GM21717 (cell line): ENCODE data around the gene PDE10A.

Experiments used
- ATAC-seq: cut with Tn5 transposase; IDR thresholded peaks from one replicate; pipeline ENCODE4 v1.9.1; 2021; ENCODE audit warnings: mild to moderate bottlenecking, moderate library complexity; ENCODE audit not compliant: unreplicated experiment

PDE10A gene

GRCh38 chr6:165662749-165663376, at the start of gene PDE10A:
Gene PDE10A, minus strand, starts transcription at chr6:165663241. Its CDS starts 430 bp downstream, at chr6:165662811.
- ATAC-seq = no peak

DNA sequence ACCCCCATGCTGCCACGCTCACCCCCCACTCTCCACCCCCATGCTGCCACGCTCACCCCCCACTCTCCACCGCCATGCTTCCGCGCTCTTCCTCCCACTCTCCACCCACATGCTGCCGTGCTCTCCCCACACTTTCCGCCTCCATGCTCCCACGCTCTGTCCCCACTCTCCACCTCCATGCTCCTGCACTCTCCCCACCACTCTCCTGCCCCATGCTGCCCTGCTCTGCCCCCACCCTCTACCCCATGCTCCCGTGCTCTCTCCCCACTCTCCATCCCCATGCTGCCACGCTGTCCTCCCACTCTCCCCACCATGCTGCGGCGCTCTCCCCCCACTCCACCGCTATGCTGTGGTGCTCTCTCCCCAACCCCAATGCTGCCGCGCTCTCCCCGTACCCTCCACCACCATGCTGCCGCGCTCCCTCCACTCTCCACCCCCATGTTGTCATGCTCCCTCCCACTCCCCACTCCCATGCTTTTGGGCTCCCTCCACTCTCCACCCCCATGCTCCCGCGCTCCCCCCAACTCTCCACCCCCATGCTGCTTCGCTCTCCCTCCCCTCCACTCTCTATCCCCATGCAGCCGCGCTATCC, 46.0 kb upstream of the PDE10A start:
- no peak for ATAC-seq

DNA sequence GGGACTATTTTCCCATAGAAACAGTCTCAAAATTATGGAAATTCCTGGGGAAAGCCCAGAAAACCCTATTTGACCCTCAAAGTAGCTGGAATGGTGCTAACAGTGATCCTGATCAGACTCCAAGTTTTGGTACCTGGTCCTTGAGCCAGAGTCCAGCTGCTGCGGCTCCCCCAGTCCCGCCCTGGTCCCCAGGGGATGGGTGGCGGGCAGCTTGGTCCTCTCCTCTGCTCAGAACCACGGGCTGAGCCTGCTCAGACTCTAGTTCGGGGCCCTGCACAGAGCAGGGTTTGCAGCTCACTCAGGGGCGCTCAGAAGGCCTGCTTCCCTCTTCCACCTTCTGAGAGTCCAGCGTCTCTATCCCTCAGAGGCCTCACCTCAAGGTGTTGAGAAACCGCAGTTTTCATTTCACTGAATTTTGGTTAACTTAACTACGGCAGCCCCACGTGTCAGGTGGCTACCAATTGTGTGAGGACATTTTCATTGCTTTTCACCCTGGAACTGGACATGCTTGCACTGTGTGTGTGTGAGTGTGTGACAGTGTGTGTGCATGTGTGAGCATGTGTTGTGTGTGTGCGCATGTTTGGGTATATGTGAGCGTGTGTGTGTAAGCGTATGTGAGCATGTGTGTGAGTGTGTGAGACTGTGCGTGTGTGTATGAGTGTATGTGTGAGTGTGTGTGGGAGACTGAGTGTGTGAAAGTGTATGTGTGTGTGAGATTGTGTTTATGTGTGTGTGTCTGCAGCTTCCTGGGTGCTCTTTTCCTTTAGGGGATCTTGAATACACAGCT, 44.2 kb upstream of the PDE10A start:
- no peak for ATAC-seq

GRCh38 chr6:165705941-165706340, 42.9 kb upstream of the PDE10A start:
- no peak for ATAC-seq

DNA sequence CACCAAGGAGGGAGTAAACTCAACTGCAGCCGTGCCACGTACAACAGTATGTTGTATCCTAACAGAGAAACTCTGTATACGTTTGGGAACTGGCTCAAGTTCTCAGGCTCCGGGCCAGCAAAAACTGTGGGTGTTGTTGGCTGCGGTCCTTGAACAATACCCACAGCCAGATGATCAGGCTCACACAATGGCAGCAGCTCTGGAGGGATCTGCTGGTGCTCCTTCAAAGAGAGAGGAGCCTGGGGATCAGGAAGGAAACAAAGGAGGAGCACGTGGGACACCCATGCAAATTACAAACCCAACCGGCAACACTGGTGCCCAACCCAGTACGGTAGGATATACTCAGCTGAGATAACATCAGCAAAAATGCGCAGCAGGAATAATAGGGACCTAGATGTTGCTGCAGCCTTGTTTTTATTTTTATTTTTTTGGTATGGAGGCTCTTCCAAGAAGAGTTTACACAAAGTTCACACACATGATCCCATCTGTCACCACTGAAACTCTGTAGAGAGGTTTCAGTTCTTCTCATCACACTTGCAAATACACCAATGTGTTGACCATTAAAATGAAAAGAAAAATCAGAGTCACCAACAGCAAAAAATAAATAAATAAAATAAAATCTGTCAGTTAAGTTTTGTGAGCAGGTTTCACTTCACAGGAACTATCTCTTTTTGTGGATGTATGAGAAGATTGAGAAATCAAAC, 41.2 kb upstream of the PDE10A start:
- ATAC-seq = no peak

- no peak for ATAC-seq
Measured at GRCh38 chr6:165702669-165703068, 39.6 kb upstream of the PDE10A start.

DNA sequence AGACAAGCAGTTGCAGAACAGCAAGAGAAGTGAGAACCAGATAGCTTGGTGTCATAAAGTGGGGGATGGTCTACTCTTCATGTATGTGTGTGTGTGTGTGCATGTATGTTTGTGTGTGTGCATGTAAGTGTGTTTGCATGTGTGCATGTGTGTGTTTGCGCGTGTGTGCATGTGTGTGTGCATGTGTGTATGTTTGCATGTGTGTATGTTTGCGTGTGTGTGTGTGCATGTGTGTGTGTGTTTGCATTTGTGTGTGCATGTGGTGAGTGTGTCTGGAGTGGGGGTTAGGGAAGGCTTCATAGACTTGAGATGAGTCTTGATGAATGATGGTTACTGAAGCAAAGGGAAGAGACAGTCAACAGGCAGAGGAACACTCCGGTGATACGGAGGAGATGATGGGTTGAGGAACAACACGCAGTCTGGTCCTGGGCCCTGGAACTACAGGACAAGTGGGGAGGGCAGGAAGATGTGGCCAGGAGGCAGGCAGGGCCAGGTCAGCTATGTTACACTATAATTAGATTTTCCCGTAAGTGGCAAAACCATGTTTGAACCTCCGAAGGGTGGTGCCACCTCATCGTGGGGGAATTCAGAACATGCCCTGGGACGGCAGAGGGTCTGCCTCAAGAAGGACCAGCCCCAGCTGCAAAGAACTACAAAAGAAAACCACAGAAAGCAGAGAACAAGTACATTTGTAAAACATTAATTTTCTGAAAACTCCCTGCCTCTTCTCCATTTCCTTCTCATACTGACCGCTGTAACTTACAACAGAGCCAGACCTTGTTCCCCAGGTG, 38.7 kb upstream of the PDE10A start:
- ATAC-seq = no peak

DNA sequence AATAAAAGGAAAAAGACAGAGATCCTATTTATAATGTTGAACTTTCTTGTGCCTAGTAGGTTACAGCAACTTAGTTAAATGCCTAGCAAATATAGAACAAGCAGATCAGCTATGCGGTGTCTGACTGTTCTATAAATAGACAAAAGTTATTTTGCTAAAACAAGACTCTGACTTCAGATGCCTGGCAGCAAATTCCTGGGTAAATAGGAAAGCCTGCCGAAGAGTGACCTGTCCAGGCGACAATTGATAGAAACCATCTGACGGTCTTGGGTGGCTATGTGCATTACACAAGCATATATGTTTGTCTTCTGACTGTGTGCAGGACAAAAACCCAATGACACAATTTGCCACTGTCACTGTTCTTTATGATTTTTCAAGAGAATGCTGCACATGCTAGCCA, 38.0 kb upstream of the PDE10A start:
- no peak for ATAC-seq

DNA sequence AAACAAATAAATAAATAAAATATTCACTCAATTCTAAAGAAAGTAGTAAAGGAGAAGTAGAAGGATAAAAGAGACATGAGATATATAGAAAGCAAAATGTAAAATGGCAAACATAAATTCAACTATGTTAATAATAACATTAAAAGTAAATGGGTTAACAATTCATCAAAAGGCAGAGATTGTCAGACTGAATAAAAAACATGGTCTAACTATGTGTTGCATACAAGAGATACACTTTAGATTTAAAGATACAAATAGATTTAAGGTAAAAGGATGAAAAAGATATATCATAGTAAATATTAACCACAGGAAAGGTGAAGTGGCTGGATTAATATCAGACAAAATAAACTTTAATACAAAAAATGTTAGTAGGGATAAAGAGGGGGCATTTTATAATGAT, 35.8 kb upstream of the PDE10A start:
- no peak for ATAC-seq

DNA sequence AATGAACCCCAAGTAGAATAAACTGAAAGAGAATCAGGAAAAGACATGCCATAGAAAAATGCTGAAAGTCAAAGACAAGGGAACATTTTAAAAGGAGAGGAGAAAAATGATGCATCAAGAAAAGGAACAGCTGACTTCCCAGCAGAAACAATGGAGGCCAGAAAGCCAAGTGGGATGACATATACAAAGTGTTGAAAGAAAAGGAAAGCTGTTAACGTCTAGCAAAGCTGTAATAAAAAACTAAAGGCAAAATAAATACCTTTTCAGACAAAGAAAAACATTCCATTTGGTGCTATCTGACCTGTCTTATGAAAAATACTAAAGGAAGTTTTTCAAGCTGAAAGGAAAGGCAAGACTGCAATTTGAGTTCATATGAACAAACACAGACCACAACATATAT, 34.1 kb upstream of the PDE10A start:
- ATAC-seq = no peak

- no peak for ATAC-seq
Measured at GRCh38 chr6:165695722-165696515, 32.9 kb upstream of the PDE10A start.

DNA sequence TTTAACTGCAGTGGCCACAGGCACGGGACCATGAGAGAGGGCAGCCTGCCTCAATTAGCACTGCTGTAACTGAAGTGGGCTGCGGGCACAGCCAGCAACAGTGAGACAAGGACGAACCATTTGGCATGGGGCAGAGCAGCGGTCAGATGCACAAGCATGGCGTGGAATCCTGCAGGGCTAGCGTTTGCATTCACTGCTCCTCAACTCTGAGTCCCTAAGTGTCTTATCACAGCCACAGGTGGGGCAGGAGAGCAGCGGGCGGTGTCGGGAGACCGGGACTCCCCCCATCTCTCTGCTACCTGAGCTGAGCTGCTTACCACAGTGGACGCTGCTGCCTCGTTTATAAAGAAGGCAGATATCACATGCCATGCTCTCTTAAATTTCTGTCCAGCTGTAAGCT, 31.3 kb upstream of the PDE10A start:
- no peak for ATAC-seq

DNA sequence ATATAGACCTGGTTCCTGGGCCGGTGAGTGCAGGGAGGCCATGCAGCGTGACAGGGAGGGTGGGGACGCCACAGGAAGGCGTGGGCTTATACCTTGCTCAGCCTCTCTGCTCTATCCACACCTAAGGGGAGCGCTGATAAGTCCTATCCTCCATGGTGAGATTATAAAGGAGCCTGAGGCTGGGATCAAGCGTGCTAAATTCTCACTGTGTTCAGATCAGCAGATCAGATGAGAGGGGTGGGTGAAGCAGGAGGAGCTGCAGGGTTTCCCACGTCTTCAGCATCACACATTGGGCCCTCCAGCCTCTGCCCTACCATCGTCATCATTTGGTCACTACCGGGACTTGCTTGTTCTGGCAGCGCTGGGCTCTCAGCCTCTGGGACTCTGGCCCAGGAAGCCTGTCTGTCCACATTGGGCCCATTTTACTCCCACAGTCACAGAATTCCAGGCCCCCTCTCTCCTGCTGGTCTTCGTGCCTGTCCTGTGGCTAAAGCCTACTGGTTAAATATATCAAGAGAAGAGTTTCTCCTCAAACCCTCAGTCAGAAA, 29.1 kb upstream of the PDE10A start:
- no peak for ATAC-seq

DNA sequence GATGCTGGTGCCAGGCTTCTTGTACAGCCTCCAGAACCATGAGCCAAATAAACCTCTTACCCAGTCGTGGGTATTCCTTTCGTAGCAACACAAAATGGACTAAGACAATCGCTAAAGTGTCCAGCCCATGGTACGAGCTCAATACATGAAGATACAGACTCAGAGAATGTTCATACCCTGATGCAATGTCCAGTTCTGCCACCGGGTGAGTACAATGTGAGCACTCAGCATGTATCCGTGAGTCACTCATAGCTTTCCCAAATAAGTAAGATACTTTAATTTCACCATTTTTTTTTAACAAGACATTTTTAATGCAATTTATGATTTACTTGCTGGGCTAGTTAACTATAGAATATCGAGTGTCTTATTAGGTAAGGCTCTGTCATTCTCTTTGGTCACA, 26.7 kb upstream of the PDE10A start:
- no peak for ATAC-seq

GRCh38 chr6:165686596-165687365, 23.7 kb upstream of the PDE10A start:
- ATAC-seq = no peak

GRCh38 chr6:165685302-165685701, 22.3 kb upstream of the PDE10A start:
- ATAC-seq = no peak

- ATAC-seq = no peak
Measured at GRCh38 chr6:165684333-165684732, 21.3 kb upstream of the PDE10A start.

GRCh38 chr6:165680975-165681374, 17.9 kb upstream of the PDE10A start:
- ATAC-seq = no peak

DNA sequence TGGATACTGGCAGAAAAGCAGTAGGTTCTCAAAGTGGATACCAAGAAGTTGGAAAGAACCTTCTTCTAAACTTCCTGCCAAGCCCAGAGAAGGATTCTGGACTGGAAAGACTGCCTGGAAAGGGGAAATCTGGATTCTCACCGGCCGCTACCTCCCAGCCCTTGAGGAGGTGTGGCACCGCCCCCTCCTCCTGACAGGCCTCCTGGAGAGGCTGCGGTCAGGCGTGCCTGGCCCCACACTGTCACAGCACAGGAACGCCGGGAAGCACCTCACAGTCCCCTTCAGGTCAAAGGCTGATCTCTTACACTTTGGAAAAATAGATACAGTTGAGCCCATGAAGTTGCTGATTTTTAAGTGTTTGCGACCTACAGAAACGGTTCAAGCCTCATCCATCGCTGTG, 16.3 kb upstream of the PDE10A start:
- no peak for ATAC-seq
